ENCODE measurements around the gene UNC5B. TPM values are rescaled to one million over a fixed set of nuclear protein-coding genes. Genes with fewer than 3 reads are reported as not detected.
A peak's percentile ranks its signal among the peaks of the same experiment; 100 is the strongest.

UNC5B gene
- total RNA-seq, 4 donors from 2014 or later = 3.9 to 7.1 (median 5.7) TPM

- no peaks in the 10 kb centered on the region for H3K27me3 ChIP-seq
- no peaks in the 10 kb centered on the region for H3K9me3 ChIP-seq
- WGBS, 2 donors = 92 to 95% methylated on average over 7 of the region's 7 CpGs
- H3K4me3 ChIP-seq (replicated peaks in 1 of 3) = no peak overlapping the region
- DNase-seq = no peak
- H3K4me1 ChIP-seq = peaks cover 8 to 21% of the 10 kb centered on the region in 2 donors
- H3K36me3 ChIP-seq = no peaks in the 10 kb centered on the region
- no peak overlapping the region for H3K27ac ChIP-seq
- no peak for TF ChIP-seq POLR2A (IDR thresholded peaks at IDR 0.05)
- TF ChIP-seq, protein P1, sequence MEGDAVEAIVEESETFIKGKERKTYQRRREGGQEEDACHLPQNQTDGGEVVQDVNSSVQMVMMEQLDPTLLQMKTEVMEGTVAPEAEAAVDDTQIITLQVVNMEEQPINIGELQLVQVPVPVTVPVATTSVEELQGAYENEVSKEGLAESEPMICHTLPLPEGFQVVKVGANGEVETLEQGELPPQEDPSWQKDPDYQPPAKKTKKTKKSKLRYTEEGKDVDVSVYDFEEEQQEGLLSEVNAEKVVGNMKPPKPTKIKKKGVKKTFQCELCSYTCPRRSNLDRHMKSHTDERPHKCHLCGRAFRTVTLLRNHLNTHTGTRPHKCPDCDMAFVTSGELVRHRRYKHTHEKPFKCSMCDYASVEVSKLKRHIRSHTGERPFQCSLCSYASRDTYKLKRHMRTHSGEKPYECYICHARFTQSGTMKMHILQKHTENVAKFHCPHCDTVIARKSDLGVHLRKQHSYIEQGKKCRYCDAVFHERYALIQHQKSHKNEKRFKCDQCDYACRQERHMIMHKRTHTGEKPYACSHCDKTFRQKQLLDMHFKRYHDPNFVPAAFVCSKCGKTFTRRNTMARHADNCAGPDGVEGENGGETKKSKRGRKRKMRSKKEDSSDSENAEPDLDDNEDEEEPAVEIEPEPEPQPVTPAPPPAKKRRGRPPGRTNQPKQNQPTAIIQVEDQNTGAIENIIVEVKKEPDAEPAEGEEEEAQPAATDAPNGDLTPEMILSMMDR (IDR thresholded peaks at IDR 0.05) = no peak
- intact Hi-C loops (cut with DNase I) = no loop called here
Observed at GRCh38 chr10:71259282-71259681, 46.9 kb downstream of the UNC5B start.

- H3K4me3 ChIP-seq (replicated peaks in 1 of 3) = no peak overlapping the region
- TF ChIP-seq POLR2A (IDR thresholded peaks at IDR 0.05) = no peak
- TF ChIP-seq, protein P1 (IDR thresholded peaks at IDR 0.05) = no peak
- no peak overlapping the region for H3K27ac ChIP-seq
- H3K4me1 ChIP-seq = peaks cover 8 to 21% of the 10 kb centered on the region in 2 donors
- H3K9me3 ChIP-seq = no peaks in the 10 kb centered on the region
- H3K27me3 ChIP-seq = no peaks in the 10 kb centered on the region
- H3K36me3 ChIP-seq = no peaks in the 10 kb centered on the region
- intact Hi-C loops (cut with DNase I) = no loop called here
- WGBS, 2 donors = 83 to 88% methylated on average over 2 of the region's 13 CpGs
- no peak for DNase-seq
Observed at GRCh38 chr10:71259815-71260501, 47.6 kb downstream of the UNC5B start.

- H3K4me1 ChIP-seq = peaks cover 8 to 17% of the 10 kb centered on the region in 2 donors
- H3K9me3 ChIP-seq = no peaks in the 10 kb centered on the region
- intact Hi-C loops (cut with DNase I) = no loop called here
- DNase-seq = peak; percentile 36 to 62
- no peak overlapping the region for H3K27ac ChIP-seq
- no peaks in the 10 kb centered on the region for H3K27me3 ChIP-seq
- H3K36me3 ChIP-seq = no peaks in the 10 kb centered on the region
- no peak overlapping the region for H3K4me3 ChIP-seq (replicated peaks in 1 of 3)
- no peak for TF ChIP-seq POLR2A (IDR thresholded peaks at IDR 0.05)
- TF ChIP-seq, protein P1 (IDR thresholded peaks at IDR 0.05) = no peak
- 48 to 59% methylated on average over 7 to 12 of the region's 13 CpGs for WGBS, 2 donors
Observed at GRCh38 chr10:71260622-71261325, 48.4 kb downstream of the UNC5B start.

- intact Hi-C loops (cut with DNase I) = no loop called here
- 87 to 92% methylated on average over 8 of the region's 8 CpGs for WGBS, 2 donors
- Histone ChIP-seq H3K4me1 (peaks cover 8 to 14% of the 10 kb centered on the region in 2 donors), H3K4me3 (replicated peaks in 1 of 3) (no peak overlapping the region), H3K9me3 (no peaks in the 10 kb centered on the region), H3K36me3 (no peaks in the 10 kb centered on the region), H3K27ac (no peak overlapping the region), H3K27me3 (no peaks in the 10 kb centered on the region)
- DNase-seq = no peak
- TF ChIP-seq POLR2A (IDR thresholded peaks at IDR 0.05) = no peak
- TF ChIP-seq, protein P1 (IDR thresholded peaks at IDR 0.05) = no peak
Observed at GRCh38 chr10:71262027-71262426, 49.7 kb downstream of the UNC5B start.

- intact Hi-C loops (cut with DNase I) = no loop called here
- Histone ChIP-seq H3K4me1 (peaks cover 8 to 14% of the 10 kb centered on the region in 2 donors), H3K9me3 (no peaks in the 10 kb centered on the region), H3K27me3 (no peaks in the 10 kb centered on the region), H3K4me3 (replicated peaks in 1 of 3) (no peak overlapping the region), H3K27ac (no peak overlapping the region), H3K36me3 (no peaks in the 10 kb centered on the region)
- 87 to 90% methylated on average over 5 of the region's 5 CpGs for WGBS, 2 donors
- no peak for DNase-seq
- TF ChIP-seq, protein P1 (IDR thresholded peaks at IDR 0.05) = no peak
- TF ChIP-seq POLR2A (IDR thresholded peaks at IDR 0.05) = no peak
Observed at GRCh38 chr10:71262817-71263216, 50.4 kb downstream of the UNC5B start.

All from thyroid gland (tissue), 4 donors.